Smooth muscle cell (in vitro differentiated cells): ENCODE results near the gene LAGE3. TPM values are rescaled to one million over a fixed set of nuclear protein-coding genes. Genes with fewer than 3 reads are reported as not detected.

Experiments
- DNase-seq: peaks from one replicate; lab custom pipeline; 2025; ENCODE audit not compliant: unreplicated experiment; lab: John Stamatoyannopoulos, UW
- H2AFZ ChIP-seq: fragments of 200-600 bp; sonication (generic); 2 replicates; pipeline ENCODE4 v1.6.0; 2016; ENCODE audit warnings: antibody characterized with exemption, low read depth, mild to moderate bottlenecking
- H3F3A ChIP-seq: fragments of 200-600 bp; sonication (generic); 2 replicates; pipeline ENCODE4 v1.6.0; 2017; ENCODE audit warnings: antibody characterized with exemption, low read depth
- H3K27ac ChIP-seq: fragments of 200-600 bp; sonication (generic); 2 replicates; pipeline ENCODE4 v1.5.1; 2016; ENCODE audit warnings: low read depth, mild to moderate bottlenecking
- H3K27me3 ChIP-seq: fragments of 200-600 bp; sonication (generic); 2 replicates; pipeline ENCODE4 v1.6.1; 2016; ENCODE audit warnings: low read depth, mild to moderate bottlenecking
- H3K36me3 ChIP-seq: fragments of 200-600 bp; sonication (generic); 2 replicates; pipeline ENCODE4 v1.5.1; 2016; ENCODE audit warnings: low read depth
- H3K4me1 ChIP-seq: fragments of 200-600 bp; sonication (generic); 2 replicates; pipeline ENCODE4 v1.5.1; 2016; ENCODE audit warnings: low read depth
- H3K4me2 ChIP-seq: fragments of 200-600 bp; sonication (generic); 2 replicates; pipeline ENCODE4 v1.6.0; 2016; ENCODE audit warnings: mild to moderate bottlenecking
- H3K4me3 ChIP-seq: fragments of 200-600 bp; sonication (generic); 2 replicates; pipeline ENCODE4 v1.5.1; 2016; ENCODE audit warnings: mild to moderate bottlenecking
- H3K79me2 ChIP-seq: fragments of 200-600 bp; sonication (generic); 2 replicates; pipeline ENCODE4 v1.6.0; 2016; ENCODE audit warnings: low read depth, mild to moderate bottlenecking
- H3K9ac ChIP-seq: fragments of 200-600 bp; sonication (generic); 2 replicates; pipeline ENCODE4 v1.6.0; 2016; ENCODE audit warnings: low read depth
- H3K9me3 ChIP-seq: fragments of 200-600 bp; sonication (generic); replicated peaks from 2 replicates; pipeline ENCODE4 v1.5.1; 2016; ENCODE audit warnings: low read depth
- H4K20me1 ChIP-seq: fragments of 200-600 bp; sonication (generic); 2 replicates; pipeline ENCODE4 v1.6.0; 2016; ENCODE audit warnings: low read depth
- CTCF ChIP-seq: fragments of 200-600 bp; sonication (generic); IDR thresholded peaks from 2 replicates; pipeline ENCODE4 v1.5.1; 2017; ENCODE audit warnings: borderline replicate concordance, mild to moderate bottlenecking, antibody characterized with exemption; ENCODE audit not compliant: insufficient read depth, poor library complexity, severe bottlenecking
- WGBS: methylation state at CpG from one replicate; pipeline ENCODE4 v1.1.7; 2016; ENCODE audit warnings: low lambda C conversion rate; 5-methylcytosine and 5-hydroxymethylcytosine counted together
- polyA plus RNA-seq: library from polyadenylated mRNA; unstranded; fragments of >200 nt; fragmentation: Nextera tagmentation; extraction: Ambion mirVana; gene quantifications from 2 replicates; pipeline ENCODE4 v1.2.1, GENCODE V29; 2016
- total RNA-seq: library from RNA; depleted of rRNA; stranded (reverse); fragments of >200 nt; gene quantifications from 2 replicates; pipeline ENCODE4 v1.2.3, GENCODE V29; 2014

Gene LAGE3
- total and polyA plus RNA-seq, 2 experiments from 2014 or later: 39.7 to 52.7 TPM

DNA sequence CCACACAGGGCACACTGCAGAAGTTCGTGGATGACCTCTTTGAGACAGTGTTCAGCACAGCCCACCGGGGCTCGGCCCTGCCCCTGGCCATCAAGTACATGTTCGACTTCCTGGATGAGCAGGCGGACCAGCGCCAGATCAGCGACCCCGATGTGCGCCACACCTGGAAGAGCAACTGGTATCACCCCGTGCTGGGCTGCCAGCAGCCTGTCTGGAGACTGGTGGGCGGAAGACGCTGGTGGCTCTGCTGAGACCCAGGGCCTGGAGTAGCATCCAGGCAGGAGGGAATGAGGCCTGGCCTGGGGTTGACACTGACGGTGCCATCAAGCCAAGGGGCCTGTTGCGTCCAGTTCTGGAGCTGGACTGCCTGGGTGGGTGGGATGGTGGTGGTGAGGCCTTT is 8.6 kb downstream of the LAGE3 start:
- no peaks in the 10 kb centered on the region for H3K79me2 ChIP-seq
- TF ChIP-seq CTCF: no peak
- WGBS: 93% methylated on average over 14 of the region's 14 CpGs
- H4K20me1 ChIP-seq: peaks cover 20% of the 10 kb centered on the region
- H3K27ac ChIP-seq: no peak overlapping the region
- H3K27me3 ChIP-seq: no peaks in the 10 kb centered on the region
- no peaks in the 10 kb centered on the region for H3F3A ChIP-seq
- no peak overlapping the region for H3K4me2 ChIP-seq
- DNase-seq: no peak
- no peaks in the 10 kb centered on the region for H3K36me3 ChIP-seq
- no peak overlapping the region for H3K9ac ChIP-seq
- H3K4me1 ChIP-seq: no peaks in the 10 kb centered on the region
- no peak overlapping the region for H2AFZ ChIP-seq
- H3K4me3 ChIP-seq: no peak overlapping the region
- no peaks in the 10 kb centered on the region for H3K9me3 ChIP-seq

DNA sequence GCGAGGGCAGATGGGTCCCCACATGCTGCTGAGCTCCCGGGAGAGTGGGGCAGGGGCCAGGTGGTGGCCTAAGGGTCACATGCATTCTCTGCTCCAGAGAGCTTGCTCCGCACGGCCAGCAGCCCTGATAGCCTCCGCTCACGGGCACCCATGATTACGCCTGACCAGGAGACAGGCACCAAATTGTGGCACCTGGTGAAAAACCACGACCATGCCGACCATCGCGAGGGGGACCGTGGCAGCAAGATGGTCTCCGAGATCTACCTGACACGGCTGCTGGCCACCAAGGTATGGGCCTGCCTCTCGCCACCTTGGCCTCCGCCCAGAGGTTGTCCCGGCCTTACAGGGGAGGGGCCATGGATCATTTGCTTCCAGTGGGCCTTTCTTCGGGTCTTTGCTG is 9.2 kb downstream of the LAGE3 start:
- H3K27me3 ChIP-seq: no peaks in the 10 kb centered on the region
- no peaks in the 10 kb centered on the region for H3K4me1 ChIP-seq
- no peak overlapping the region for H3K9ac ChIP-seq
- H3K4me3 ChIP-seq: no peak overlapping the region
- no peaks in the 10 kb centered on the region for H3K36me3 ChIP-seq
- no peaks in the 10 kb centered on the region for H3K79me2 ChIP-seq
- H2AFZ ChIP-seq: no peak overlapping the region
- no peaks in the 10 kb centered on the region for H3F3A ChIP-seq
- 95% methylated on average over 18 of the region's 18 CpGs for WGBS
- TF ChIP-seq CTCF: no peak
- H3K27ac ChIP-seq: no peak overlapping the region
- no peak overlapping the region for H3K4me2 ChIP-seq
- peaks cover 24% of the 10 kb centered on the region for H4K20me1 ChIP-seq
- DNase-seq: no peak
- no peaks in the 10 kb centered on the region for H3K9me3 ChIP-seq

GRCh38 chrX:154469114-154469513 is 10.0 kb downstream of the LAGE3 start:
- no peaks in the 10 kb centered on the region for H3K9me3 ChIP-seq
- no peaks in the 10 kb centered on the region for H3K79me2 ChIP-seq
- no peak for DNase-seq
- H2AFZ ChIP-seq: no peak overlapping the region
- H3K27me3 ChIP-seq: no peaks in the 10 kb centered on the region
- 92% methylated on average over 9 of the region's 9 CpGs for WGBS
- peaks cover 31% of the 10 kb centered on the region for H4K20me1 ChIP-seq
- H3K4me2 ChIP-seq: no peak overlapping the region
- TF ChIP-seq CTCF: no peak
- no peaks in the 10 kb centered on the region for H3K4me1 ChIP-seq
- H3K36me3 ChIP-seq: no peaks in the 10 kb centered on the region
- no peak overlapping the region for H3K4me3 ChIP-seq
- no peak overlapping the region for H3K9ac ChIP-seq
- no peak overlapping the region for H3K27ac ChIP-seq
- no peaks in the 10 kb centered on the region for H3F3A ChIP-seq

DNA sequence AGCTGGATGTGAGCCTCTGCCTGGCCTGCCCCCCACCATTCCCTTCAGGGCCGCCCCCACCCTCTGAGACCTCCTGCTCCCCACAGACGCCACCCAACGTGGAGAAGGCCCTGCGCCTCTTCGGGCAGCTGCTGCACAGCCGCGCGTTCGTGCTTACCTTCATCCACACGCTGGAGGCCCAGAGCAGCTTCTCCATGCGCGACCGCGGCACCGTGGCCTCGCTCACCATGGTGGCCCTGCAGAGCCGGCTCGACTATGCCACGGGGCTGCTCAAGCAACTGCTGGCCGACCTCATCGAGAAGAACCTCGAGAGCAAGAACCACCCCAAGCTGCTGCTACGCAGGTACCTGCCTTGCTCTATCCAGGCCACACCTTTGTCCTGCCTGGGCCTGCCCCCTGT is 10.9 kb downstream of the LAGE3 start:
- no peaks in the 10 kb centered on the region for H3K9me3 ChIP-seq
- H3K4me2 ChIP-seq: no peak overlapping the region
- H3K27me3 ChIP-seq: no peaks in the 10 kb centered on the region
- no peak for TF ChIP-seq CTCF
- H3F3A ChIP-seq: no peaks in the 10 kb centered on the region
- no peak overlapping the region for H3K9ac ChIP-seq
- WGBS: 87% methylated on average over 15 of the region's 23 CpGs
- peaks cover 38% of the 10 kb centered on the region for H4K20me1 ChIP-seq
- no peak overlapping the region for H3K27ac ChIP-seq
- H3K36me3 ChIP-seq: no peaks in the 10 kb centered on the region
- no peak for DNase-seq
- H3K4me1 ChIP-seq: no peaks in the 10 kb centered on the region
- no peaks in the 10 kb centered on the region for H3K79me2 ChIP-seq
- H3K4me3 ChIP-seq: no peak overlapping the region
- no peak overlapping the region for H2AFZ ChIP-seq
